ENCODE measurements around the gene EXOSC2.

The EXOSC2 gene

DNA sequence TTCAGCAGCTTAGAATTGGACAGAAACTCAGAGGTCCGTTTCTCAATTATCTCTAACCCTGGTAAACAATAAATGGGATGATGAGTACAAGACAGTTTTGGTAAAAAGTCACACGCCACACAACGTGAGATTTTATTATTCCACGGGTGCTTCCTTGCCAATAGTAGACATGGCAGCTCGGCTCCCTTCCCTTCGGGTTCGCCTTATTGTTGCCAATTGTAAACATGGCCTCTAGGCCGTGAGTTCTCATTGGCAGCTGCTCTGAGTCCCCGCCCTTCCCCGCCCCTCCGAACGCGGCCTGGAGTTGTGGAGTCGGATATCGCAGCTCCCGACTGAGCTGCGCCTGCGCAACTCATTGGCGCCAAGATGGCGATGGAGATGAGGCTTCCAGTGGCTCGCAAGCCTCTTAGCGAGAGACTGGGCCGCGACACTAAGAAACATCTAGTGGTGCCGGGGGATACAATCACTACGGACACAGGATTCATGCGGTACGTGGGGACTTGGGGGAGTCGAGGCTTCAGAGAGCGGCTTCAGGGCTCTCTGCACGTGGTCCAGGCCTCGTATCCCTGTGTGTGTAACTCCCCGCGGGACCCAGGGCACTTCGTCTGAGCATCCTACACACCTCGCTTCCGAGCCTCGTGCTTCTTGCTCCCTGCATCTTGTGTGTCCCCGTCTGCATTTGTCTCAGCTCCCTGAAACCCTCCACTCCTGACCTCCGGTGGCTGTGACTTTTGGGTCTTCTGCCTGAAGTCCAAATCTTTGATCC, at the start of gene EXOSC2:
Gene EXOSC2, plus strand, starts transcription at position 355 of the 766 bp plus-strand sequence. Its CDS starts 12 bp downstream, at position 367.
- TF ChIP-seq, protein P1, sequence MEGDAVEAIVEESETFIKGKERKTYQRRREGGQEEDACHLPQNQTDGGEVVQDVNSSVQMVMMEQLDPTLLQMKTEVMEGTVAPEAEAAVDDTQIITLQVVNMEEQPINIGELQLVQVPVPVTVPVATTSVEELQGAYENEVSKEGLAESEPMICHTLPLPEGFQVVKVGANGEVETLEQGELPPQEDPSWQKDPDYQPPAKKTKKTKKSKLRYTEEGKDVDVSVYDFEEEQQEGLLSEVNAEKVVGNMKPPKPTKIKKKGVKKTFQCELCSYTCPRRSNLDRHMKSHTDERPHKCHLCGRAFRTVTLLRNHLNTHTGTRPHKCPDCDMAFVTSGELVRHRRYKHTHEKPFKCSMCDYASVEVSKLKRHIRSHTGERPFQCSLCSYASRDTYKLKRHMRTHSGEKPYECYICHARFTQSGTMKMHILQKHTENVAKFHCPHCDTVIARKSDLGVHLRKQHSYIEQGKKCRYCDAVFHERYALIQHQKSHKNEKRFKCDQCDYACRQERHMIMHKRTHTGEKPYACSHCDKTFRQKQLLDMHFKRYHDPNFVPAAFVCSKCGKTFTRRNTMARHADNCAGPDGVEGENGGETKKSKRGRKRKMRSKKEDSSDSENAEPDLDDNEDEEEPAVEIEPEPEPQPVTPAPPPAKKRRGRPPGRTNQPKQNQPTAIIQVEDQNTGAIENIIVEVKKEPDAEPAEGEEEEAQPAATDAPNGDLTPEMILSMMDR (IDR thresholded peaks at IDR 0.05; ENCODE audit: extremely low read depth, missing control alignments), result no peak
- DNase-seq (ENCODE audit: low spot score), result peak; percentile 97

DNA sequence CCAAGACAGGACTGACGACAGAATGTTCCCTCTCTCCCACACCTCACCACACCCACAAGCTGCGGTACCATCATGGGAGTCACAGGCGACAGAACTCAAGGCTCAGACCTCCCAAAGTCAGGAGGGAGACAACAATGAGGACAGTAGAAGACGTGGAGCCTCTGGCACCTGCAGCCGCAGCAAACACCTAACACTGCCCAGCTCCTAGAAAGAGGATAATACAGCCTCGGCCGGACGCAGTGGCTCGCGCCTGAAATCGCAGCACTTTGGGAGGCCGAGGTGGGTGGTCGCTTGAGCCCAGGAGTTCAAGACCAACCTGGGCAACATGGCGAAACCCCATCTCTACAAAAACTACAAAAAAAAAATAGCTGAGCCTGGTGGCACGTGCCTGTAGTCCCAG, 42.4 kb upstream of the EXOSC2 start:
- DNase-seq (ENCODE audit: low spot score), result no peak
- TF ChIP-seq, protein P1 (IDR thresholded peaks at IDR 0.05; ENCODE audit: extremely low read depth, missing control alignments), result no peak

GRCh38 chr9:130651752-130652151, 41.8 kb upstream of the EXOSC2 start:
- TF ChIP-seq, protein P1 (IDR thresholded peaks at IDR 0.05; ENCODE audit: extremely low read depth, missing control alignments), result no peak
- DNase-seq (ENCODE audit: low spot score), result no peak

DNA sequence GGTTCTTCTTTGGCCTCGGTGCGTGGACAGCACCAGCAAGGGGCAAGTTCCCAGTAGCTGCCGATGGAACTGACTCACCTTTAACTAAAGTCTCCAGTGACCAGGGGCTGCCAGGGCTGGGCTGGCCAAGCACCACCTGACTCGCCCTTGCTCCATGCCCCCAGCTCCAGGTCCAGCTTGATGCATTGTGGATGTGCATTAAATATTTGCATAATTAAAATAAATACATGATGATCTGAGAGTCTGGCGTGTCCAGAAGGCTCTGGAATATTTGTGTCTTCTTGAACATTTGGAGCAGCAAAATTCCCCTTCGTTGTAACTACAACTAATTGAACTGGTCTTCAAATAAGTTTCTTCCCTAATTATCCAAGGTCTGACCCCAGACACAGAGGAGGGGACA, 38.7 kb upstream of the EXOSC2 start:
- TF ChIP-seq, protein P1 (IDR thresholded peaks at IDR 0.05; ENCODE audit: extremely low read depth, missing control alignments), result no peak
- DNase-seq (ENCODE audit: low spot score), result no peak

GRCh38 chr9:130658893-130659698, 34.5 kb upstream of the EXOSC2 start:
- no peak for DNase-seq (ENCODE audit: low spot score)
- TF ChIP-seq, protein P1 (IDR thresholded peaks at IDR 0.05; ENCODE audit: extremely low read depth, missing control alignments), result no peak

DNA sequence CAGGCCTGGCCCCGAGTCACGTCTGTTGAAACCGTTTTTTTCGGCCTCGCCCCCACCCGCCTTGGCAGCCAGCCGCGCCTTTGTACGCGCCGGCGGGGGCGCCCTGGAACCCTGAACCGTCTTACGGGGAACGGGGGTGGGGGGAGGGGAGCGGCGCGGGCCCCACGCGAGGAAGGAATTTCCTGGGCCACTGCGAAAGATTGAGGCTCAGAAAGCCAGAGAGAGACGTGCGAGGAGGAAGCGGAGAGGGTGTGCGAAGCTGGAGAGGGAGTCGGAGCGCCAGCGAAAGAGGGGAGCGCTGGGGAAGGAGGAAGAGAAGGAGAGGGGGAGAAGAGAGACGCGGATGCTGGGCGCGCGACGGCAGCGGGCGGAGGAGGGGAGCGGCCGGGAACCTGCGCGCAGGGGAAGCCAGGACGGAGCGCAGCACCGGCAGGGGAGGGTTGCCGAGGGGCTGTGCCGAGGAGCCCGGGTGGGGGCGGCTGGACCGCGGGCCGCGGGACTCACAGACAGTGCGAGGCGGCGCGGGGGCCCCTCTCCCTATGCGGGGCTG, 33.8 kb upstream of the EXOSC2 start:
- TF ChIP-seq, protein P1 (IDR thresholded peaks at IDR 0.05; ENCODE audit: extremely low read depth, missing control alignments), result no peak
- no peak for DNase-seq (ENCODE audit: low spot score)

GRCh38 chr9:130660326-130660682, 33.3 kb upstream of the EXOSC2 start:
- no peak for DNase-seq (ENCODE audit: low spot score)
- TF ChIP-seq, protein P1 (IDR thresholded peaks at IDR 0.05; ENCODE audit: extremely low read depth, missing control alignments), result no peak

Measured in GM20000 (cell line).